Measurements from ENCODE around the gene ZNF518A.
"Not testable (repeated sequence)": the region's sequence is repeated elsewhere in the genome, so short reads cannot be mapped to it uniquely, and the experiment has no call there.

DNA sequence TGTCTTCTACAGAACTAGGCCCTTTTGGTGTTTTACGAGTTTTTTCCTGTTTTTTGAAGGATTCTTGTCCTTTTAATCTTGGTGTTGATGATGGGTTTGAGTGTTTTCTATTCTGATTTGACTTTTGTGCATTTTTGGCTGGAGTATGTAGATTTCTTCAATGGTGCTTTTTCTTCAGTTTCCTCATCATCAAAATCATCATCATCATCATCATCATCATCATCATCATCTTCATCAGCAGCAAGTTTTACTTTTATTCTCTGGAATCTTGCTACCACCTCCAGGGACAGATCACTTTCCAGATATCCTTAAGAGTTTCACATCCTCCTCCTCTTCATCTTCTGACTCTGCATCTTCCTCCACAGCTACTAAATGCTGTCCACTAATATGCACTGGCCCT, 59.4 kb downstream of the ZNF518A start:
- TF ChIP-seq CTCF (conservative IDR thresholded peaks at IDR 0.05 in 1 of 2, IDR thresholded peaks at IDR 0.05 in 1 of 2; ENCODE audit: extremely low read depth in 1 of 2, insufficient read depth in 1 of 2, low read depth in 1 of 2, low read length in 2 of 2); EZH2 (IDR thresholded peaks at IDR 0.05; ENCODE audit: borderline replicate concordance, low read length): not testable (repeated sequence)

Data from mammary epithelial cell (primary cell).